ENCODE data around the gene CTXN3. TPM values are rescaled to one million over a fixed set of nuclear protein-coding genes. Genes with fewer than 3 reads are reported as not detected.
"Not testable (repeated sequence)": the region's sequence is repeated elsewhere in the genome, so short reads cannot be mapped to it uniquely, and the experiment has no call there.

The CTXN3 gene
- polyA plus RNA-seq, 1 experiment = not detected

DNA sequence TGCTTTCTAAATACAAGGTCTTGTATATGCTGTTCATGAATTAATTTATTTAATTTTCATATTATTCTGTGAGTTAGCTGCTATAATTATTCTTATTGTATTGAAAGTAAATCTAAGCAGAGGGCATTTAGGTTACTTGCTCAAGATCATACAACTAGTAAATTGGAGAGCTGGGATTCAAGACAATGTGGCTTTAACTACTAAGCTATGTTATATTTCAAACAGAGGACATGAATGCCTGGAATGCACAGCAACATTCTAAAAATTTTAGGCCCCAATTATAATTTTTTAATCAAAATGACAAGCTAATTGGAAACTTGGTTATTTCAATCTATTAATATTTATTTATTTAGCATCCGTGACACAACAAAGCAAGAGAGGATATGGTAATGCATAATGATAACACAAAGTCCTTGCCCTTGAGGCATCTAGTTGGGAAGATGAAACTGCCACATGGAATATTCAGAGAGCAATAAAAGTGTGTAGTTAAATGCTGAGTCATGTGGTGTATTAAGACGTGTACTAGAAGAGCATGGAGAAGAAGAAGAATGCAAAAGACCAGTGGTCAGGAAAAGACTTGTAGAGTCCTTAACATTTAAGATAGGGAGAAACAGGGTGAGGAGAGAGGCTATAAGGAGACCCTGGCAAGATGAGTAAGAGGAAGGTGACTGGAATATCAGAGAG, 24.4 kb downstream of the CTXN3 start:
- Histone ChIP-seq H3K36me3 (ENCODE audit: control insufficient read depth, insufficient read depth, low read length) (no peaks in the 10 kb centered on the region), H3K27me3 (ENCODE audit: control insufficient read depth, insufficient read depth, low read length) (peaks cover 1% of the 10 kb centered on the region; the same call in 1 of the 2 replicates), H3K4me3 (ENCODE audit: low read depth, low read length) (no peak overlapping the region)
- TF ChIP-seq CTCF (IDR thresholded peaks at IDR 0.05; ENCODE audit: insufficient read depth, low read depth, low read length) = no peak
- DNase-seq (ENCODE audit: low read depth) = no peak
- POLR2A ChIA-PET = no interaction called here
- CTCF ChIA-PET = no interaction called here

DNA sequence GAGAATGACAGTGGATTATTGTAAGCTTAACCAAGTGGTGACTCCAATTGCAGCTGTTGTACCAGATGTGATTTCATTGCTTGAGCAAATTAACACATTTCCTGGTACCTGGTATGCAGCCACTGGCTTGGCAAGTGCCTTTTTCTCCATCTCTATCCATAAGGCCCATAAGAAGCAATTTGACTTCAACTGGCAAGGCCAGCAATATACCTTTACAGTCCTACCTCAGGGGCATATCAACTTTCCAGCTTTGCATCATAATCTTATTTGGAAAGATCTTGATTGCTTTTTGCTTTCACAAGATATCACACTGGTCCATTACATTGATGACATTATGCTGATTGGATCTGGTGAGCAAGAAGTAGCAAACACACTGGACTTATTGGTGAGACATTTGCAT, 28.1 kb downstream of the CTXN3 start:
- DNase-seq (ENCODE audit: low read depth); H3K36me3 ChIP-seq (ENCODE audit: control insufficient read depth, insufficient read depth, low read length); POLR2A ChIA-PET; H3K27me3 ChIP-seq (ENCODE audit: control insufficient read depth, insufficient read depth, low read length); CTCF ChIA-PET; H3K4me3 ChIP-seq (ENCODE audit: low read depth, low read length): not testable (repeated sequence)

DNA sequence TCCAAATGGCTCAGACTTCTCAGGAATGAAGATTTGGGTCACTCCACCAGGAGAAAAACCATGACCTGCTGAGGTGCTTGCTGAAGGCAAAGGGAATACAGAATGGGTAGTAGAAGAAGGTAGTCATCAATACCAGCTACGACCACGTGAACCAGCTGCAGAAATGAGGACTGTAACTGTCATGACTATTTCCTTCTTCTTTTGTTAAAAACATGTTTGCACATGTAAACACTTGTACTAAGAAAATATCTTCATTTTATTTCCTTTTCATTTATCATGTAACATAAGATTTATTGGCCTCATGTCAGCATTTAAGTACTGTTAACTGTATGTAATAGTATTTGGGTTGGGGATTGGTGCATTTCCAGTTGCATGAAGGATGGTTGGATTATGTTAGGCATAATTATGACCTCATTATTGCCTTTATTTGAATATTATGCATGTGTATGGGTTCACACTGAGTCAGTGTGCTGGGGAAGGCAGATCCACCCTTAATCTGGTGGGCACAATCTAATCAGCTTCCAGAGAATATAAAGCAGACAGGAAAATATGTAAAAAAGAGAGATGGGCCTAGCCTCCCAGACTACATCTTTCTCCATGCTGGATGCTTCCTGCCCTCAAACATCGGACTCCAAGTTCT, 30.9 kb downstream of the CTXN3 start:
- CTCF ChIA-PET; DNase-seq (ENCODE audit: low read depth); H3K36me3 ChIP-seq (ENCODE audit: control insufficient read depth, insufficient read depth, low read length); POLR2A ChIA-PET; H3K4me3 ChIP-seq (ENCODE audit: low read depth, low read length); H3K27me3 ChIP-seq (ENCODE audit: control insufficient read depth, insufficient read depth, low read length): not testable (repeated sequence)

GRCh38 chr5:127680595-127680994, 31.7 kb downstream of the CTXN3 start:
- ChIA-PET POLR2A (no interaction called here), CTCF (no interaction called here)
- no peak overlapping the region for H3K4me3 ChIP-seq (ENCODE audit: low read depth, low read length)
- TF ChIP-seq CTCF (IDR thresholded peaks at IDR 0.05; ENCODE audit: insufficient read depth, low read depth, low read length) = no peak
- DNase-seq (ENCODE audit: low read depth) = no peak
- no peaks in the 10 kb centered on the region for H3K36me3 ChIP-seq (ENCODE audit: control insufficient read depth, insufficient read depth, low read length)
- no peaks in the 10 kb centered on the region for H3K27me3 ChIP-seq (ENCODE audit: control insufficient read depth, insufficient read depth, low read length)

GRCh38 chr5:127683008-127683407, 34.1 kb downstream of the CTXN3 start:
- Histone ChIP-seq H3K36me3 (ENCODE audit: control insufficient read depth, insufficient read depth, low read length) (no peaks in the 10 kb centered on the region), H3K4me3 (ENCODE audit: low read depth, low read length) (no peak overlapping the region), H3K27me3 (ENCODE audit: control insufficient read depth, insufficient read depth, low read length) (no peaks in the 10 kb centered on the region)
- ChIA-PET POLR2A (no interaction called here), CTCF (no interaction called here)
- TF ChIP-seq CTCF (IDR thresholded peaks at IDR 0.05; ENCODE audit: insufficient read depth, low read depth, low read length) = no peak
- DNase-seq (ENCODE audit: low read depth) = no peak

DNA sequence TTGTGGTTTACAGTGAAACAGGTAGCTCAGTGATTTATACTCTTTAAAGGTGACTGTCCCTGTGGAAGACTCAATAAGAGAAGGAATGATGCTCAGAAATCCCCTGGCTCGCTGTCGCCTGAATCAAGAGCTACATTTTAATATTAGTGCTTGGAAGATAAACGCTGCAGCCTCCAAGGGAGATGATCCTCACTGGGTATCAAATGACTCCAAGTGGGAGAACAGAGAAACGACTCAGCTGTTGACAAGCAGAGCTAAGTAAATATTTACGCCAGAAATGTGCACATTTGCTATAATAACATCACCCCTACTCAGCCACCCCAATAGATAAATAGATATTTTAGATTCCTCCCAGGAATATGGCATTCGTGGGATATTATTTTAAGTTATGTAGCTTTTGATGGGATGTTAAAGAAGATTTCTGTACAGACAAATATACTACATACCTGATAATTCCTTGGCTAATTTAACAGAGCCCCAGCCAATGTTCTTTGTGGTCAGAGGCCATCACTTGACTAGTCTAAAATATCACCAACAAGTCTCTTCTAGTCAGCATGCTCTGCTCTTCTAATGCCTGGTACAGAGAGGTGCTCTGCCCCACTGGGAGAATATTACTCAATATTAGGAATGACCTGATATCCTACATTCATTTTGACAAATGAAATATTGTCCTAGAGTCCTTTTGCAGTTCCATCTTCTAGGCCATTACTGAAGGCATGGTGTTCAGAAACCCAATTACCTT, 36.0 kb downstream of the CTXN3 start:
- Histone ChIP-seq H3K4me3 (ENCODE audit: low read depth, low read length) (no peak overlapping the region), H3K27me3 (ENCODE audit: control insufficient read depth, insufficient read depth, low read length) (no peaks in the 10 kb centered on the region), H3K36me3 (ENCODE audit: control insufficient read depth, insufficient read depth, low read length) (no peaks in the 10 kb centered on the region)
- no peak for DNase-seq (ENCODE audit: low read depth)
- ChIA-PET CTCF (no interaction called here), POLR2A (no interaction called here)
- TF ChIP-seq CTCF (IDR thresholded peaks at IDR 0.05; ENCODE audit: insufficient read depth, low read depth, low read length) = no peak
